Endometrium (tissue), 2 donors: Measurements from ENCODE around the gene NEDD4L.

ENCODE experiments used
- FAIRE-seq: peaks from 2 replicates; lab custom pipeline; 2012; peaks lifted over from hg19 to GRCh38; lab: Jason Lieb, UNC
- donor health status: control.
- donor health status: control.

Gene NEDD4L

DNA sequence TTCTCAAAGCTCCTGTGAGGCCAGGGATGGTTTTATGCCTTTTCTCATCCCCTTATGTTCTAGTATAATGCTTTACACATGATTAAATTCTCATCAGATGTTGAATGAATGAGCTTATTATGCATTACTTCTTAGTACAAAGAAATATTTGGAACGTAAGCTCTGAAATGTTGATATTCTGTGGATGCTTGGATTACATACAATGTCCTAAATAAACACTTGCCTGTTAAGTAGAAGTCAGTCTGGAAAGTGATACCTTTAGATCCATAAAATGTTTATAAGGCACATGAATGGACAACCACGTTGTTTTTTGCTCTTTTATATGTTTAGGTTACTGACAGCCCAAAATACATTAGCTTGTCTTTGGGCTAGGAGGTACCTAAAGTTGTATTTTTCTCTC is 248.6 kb downstream of the NEDD4L start:
- no peak for FAIRE-seq

DNA sequence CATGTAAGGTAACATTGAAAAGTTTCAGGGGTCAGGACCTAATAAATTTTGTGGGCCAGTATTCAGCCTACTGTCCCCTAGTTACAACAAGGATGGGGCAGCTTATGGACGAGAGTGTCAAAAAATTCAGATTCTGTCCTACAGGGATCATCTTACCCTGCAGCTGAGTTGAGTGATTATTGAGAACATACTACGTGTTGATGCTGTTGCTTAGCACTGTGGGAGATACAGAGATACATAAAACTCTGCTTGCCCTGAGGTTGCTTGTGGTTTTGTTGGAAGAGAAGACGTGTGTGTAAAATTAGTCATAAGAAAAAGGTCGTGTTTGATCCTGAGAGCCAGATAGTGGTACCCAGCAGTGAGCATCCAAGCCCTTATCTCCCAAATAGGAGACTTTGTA is 253.2 kb downstream of the NEDD4L start:
- no peak for FAIRE-seq

- FAIRE-seq: no peak
These were observed 254.5 kb downstream of the NEDD4L start for GRCh38 chr18:58298251-58299134.

GRCh38 chr18:58299135-58299473 is 255.1 kb downstream of the NEDD4L start:
- no peak for FAIRE-seq

GRCh38 chr18:58299936-58300335 is 255.9 kb downstream of the NEDD4L start:
- FAIRE-seq: no peak

- no peak for FAIRE-seq
These were observed 256.8 kb downstream of the NEDD4L start for GRCh38 chr18:58300867-58301266.

- no peak for FAIRE-seq
These were observed 258.8 kb downstream of the NEDD4L start for GRCh38 chr18:58302811-58303210.

DNA sequence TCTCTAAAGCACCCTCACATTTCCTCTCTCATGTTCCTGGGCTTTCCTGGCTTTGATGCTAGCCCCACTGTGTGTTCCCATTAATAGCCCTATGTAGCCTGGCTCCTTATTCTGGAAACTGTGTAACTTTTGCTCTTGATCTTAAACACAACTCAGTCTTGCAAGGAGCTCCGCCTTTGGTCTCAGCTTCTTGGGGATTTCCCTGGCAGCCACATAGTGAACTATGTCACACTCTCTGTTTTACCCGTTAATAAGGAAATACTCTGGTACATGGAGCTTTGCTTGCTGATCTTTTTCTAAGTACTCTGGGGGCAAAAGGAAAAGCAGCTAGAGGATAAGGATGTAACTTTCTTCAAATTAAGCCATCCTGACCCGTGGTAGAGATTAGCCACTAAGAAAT is 259.3 kb downstream of the NEDD4L start:
- FAIRE-seq: no peak

GRCh38 chr18:58305792-58306191 is 261.8 kb downstream of the NEDD4L start:
- no peak for FAIRE-seq

DNA sequence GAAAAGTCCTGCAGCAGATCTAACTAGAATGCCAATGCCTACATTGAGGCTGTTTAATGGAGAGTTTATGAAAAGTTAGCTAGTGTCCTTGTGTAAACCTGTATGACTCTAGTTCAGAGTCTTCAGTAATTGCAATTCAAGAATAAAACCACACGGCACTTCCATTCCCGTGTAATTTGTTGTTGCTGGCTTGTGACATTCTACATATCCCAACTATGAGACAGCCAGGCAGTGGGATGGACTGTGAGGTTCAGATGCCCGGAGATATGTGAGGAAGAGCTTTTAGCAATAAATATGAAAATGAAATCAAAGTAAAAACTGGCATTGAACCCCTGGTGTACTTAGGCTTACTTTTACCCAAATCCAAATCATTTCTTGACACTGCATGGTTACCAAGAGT is 263.4 kb downstream of the NEDD4L start:
- no peak for FAIRE-seq

- FAIRE-seq: no peak
These were observed 264.4 kb downstream of the NEDD4L start for GRCh38 chr18:58308463-58308862.

GRCh38 chr18:58309099-58309498 is 265.1 kb downstream of the NEDD4L start:
- FAIRE-seq: no peak

DNA sequence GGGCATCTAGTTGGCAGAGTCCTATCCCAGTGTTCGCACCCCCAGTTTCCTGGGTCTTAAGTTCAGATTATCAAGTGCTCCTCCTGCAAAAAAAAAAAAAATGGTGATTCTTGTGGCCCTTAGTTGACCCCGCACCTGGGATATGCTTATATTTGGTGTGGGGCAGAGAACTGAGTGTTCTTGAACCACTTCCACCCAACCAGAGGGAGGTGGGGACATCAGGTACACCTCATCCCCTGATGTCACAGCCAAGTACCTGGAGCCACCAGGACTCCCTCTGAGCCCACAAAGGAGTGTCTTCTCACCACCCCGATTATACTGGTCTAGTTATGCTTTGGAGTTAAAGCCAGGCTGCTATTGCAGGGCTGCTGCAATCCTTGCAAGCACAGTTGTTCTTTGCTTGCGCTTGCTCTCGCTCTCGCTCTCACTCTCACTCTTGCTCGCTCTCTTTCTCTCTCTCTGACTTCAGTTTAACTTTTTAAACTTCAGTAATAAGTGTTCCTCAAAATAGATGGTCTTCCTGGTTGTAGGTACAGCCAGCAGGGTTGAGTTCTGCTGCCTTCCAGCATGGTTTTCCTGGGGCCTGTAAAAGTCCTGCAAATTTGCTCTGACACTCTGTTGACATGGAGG is 265.7 kb downstream of the NEDD4L start:
- no peak for FAIRE-seq

- FAIRE-seq: no peak
These were observed 266.5 kb downstream of the NEDD4L start for GRCh38 chr18:58310517-58310916.

DNA sequence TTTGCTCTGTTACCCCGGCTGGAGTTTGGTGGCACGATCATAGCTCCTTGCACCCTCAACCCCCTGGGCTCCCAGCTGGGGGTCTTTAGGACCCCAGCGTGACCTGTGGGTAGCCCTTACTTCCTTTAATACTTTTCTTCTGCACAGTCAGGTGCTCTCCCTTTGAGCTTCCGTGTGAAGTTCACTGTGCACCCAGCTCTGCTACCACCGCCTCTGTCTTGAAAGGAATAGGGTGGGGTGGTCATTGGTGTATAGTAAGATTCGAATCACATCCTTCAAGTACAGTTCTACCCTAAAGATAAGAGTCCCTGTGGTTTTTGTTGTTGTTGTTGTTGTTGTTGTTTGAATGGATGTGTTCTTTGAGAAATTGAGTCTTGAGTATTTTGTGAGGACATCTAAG is 267.4 kb downstream of the NEDD4L start:
- no peak for FAIRE-seq

GRCh38 chr18:58313491-58314032 is 269.5 kb downstream of the NEDD4L start:
- no peak for FAIRE-seq

GRCh38 chr18:58314284-58314683 is 270.3 kb downstream of the NEDD4L start:
- no peak for FAIRE-seq

GRCh38 chr18:58315041-58315440 is 271.0 kb downstream of the NEDD4L start:
- FAIRE-seq: no peak

GRCh38 chr18:58315739-58316215 is 271.8 kb downstream of the NEDD4L start:
- FAIRE-seq: no peak

- FAIRE-seq: no peak
These were observed 272.6 kb downstream of the NEDD4L start for GRCh38 chr18:58316396-58317342.

DNA sequence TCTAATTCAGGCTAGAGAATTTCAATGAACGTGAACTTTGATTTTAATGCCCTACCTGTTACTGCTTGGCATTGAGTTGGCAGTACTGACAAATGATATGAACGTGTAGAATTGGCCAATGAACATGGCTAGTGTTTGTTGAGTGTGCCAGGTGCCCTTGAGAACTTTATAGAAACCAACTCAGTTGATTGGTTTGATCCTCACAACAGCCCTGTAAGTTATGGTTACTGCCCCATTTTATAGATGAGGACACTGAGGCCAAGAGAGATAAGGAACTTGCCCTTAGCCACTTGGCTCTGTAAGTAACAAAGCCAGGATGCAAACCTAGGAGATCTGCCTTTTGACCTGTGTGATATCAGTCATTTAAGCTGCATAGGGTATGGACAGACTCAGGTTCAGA is 275.7 kb downstream of the NEDD4L start:
- FAIRE-seq: no peak

- no peak for FAIRE-seq
These were observed 277.0 kb downstream of the NEDD4L start for GRCh38 chr18:58320907-58321561.
